ENCODE measurements around the gene DEFB124.

Gene DEFB124

GRCh38 chr20:31425797-31426196 lies 49.1 kb downstream of the DEFB124 start:
- H3K27ac ChIP-seq, result no peak overlapping the region
- ChIA-PET CTCF (no interaction called here), POLR2A (ENCODE audit: low non-redundant PET) (no interaction called here)
- no peak for TF ChIP-seq CTCF (conservative IDR thresholded peaks at IDR 0.05; ENCODE audit: low read depth)
- no peak for DNase-seq (ENCODE audit: low spot score)

GRCh38 chr20:31418307-31418706 lies 56.6 kb downstream of the DEFB124 start:
- no peak for DNase-seq (ENCODE audit: low spot score)
- H3K27ac ChIP-seq, result no peak overlapping the region
- CTCF ChIA-PET, result no interaction called here
- POLR2A ChIA-PET (ENCODE audit: low non-redundant PET), result no interaction called here
- no peak for TF ChIP-seq CTCF (conservative IDR thresholded peaks at IDR 0.05; ENCODE audit: low read depth)

- ChIA-PET POLR2A (ENCODE audit: low non-redundant PET) (no interaction called here), CTCF (no interaction called here)
- no peak for DNase-seq (ENCODE audit: low spot score)
- H3K27ac ChIP-seq, result no peak overlapping the region
- no peak for TF ChIP-seq CTCF (conservative IDR thresholded peaks at IDR 0.05; ENCODE audit: low read depth)
Observed at GRCh38 chr20:31415653-31416052, 59.3 kb downstream of the DEFB124 start.

Measured in RWPE1 (cell line).